HUDEP-2 (cell line): ENCODE data around the gene SLC46A2.

Experiments
- DNase-seq, 76 experiments: peaks; one replicate each; lab custom pipeline; 2025; ENCODE audit not compliant: unreplicated experiment in 76 of 76; lab: John Stamatoyannopoulos, UW

Gene SLC46A2

DNA sequence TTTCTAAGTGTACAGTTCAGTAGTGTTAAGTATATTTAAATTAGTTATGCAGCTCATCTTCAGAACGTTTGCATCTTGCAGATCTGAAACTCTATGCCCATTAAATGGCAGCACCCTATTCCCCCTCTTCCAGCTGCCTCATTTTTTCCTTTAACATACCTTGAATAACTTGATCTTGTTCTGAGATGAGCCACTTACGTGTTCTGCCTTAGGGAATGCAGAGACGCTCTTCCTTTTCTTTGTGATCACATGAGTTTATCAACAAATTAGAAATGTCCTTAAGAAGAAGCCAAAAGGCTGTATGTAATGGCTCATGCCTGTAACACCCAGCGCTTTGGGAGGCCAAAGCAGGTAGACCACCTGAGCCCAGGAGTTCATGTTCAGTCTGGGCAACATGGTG, 57.6 kb downstream of the SLC46A2 start:
- no peak for DNase-seq

DNA sequence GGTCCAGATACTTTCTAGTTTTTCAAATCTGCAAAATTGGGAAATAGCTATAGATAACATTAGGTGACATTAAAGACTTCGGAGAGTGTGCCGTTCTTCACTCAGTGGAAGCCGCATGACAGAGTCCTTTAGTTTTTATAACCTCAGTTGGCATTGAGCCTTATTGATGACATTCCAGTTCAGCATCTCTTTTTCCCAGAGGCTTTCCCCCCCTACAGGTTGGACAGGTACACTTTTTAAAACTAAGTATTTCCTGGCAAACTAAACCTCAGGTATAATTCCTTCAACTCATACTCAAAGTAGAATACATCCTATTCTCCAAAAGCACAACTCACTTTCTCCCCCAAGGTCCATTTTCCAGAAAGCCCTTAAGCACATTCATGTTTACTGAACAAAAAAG, 58.7 kb downstream of the SLC46A2 start:
- no peak for DNase-seq

DNA sequence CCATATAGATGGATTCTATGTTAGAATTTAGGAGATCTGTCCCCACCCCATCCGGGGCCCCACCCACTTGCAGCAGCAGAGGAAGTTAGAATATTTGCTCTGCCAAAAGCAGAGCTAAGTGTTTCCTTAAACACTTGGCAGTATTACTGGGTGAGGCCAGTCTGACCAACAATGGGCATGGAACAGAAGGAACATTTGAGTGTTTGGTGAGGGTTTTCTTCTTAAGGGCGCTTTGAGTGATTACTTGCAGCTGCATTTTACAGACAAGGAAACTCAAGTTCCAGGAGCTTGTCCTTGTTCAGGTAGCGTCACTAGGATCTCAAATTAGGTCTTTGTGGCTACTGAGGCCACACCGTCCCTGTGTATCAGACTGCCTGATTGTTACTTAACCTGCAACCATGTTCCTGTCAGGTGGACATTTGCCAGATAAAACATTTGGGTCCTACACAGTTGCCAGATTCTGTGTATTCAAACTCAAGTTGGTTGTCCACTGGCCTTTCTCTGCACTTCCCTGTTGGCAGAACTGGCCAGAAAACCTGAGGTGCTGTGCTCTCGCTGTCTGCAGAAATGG, 59.3 kb downstream of the SLC46A2 start:
- DNase-seq = peak in 1 of 76 experiments; percentile 4
